GM12878 (cell line): Measurements from ENCODE around the gene STAT3. TPM values are rescaled to one million over a fixed set of nuclear protein-coding genes. Genes with fewer than 3 reads are reported as not detected.
A peak's percentile ranks its signal among the peaks of the same experiment; 100 is the strongest.

Source experiments
- ATAC-seq: fragments of 200-7000 bp; cut with Tn5 transposase; 3 replicates; pipeline ENCODE4 v1.9.1; 2020; ENCODE audit warnings: mild to moderate bottlenecking, moderate library complexity
- BruUV-seq: library from RNA; stranded (reverse); fragments of 400-500 nt; replicated peaks from 2 replicates; lab custom pipeline; 2021; lab: Mats Ljungman, UMichigan
- CTCF ChIA-PET: fragments of 300-600 bp; sonication (Branson Sonifier 250); formaldehyde crosslinking; extraction: SDS; loops from one replicate; lab custom pipeline; 2021; ENCODE audit warnings: inconsistent platforms; lab: Yijun Ruan, JAX
- POLR2A ChIA-PET: fragments of 350-600 bp; formaldehyde crosslinking; extraction: SDS; loops from one replicate; lab custom pipeline; 2021; ENCODE audit warnings: inconsistent platforms; lab: Charles Lee
- RAD21 ChIA-PET: fragments of 300-600 bp; sonication (Branson Sonifier 250); formaldehyde crosslinking; loops from one replicate; lab custom pipeline; 2023; ENCODE audit warnings: antibody characterized with exemption; ENCODE audit not compliant: unreplicated experiment; lab: Charles Lee
- SMC1A ChIA-PET: fragments of 300-600 bp; sonication (Branson Sonifier 250); formaldehyde crosslinking; loops from one replicate; lab custom pipeline; 2023; ENCODE audit not compliant: unreplicated experiment, uncharacterized antibody; lab: Charles Lee
- DNase-seq: peaks from one replicate; pipeline ENCODE4 v3.0.0-alpha.2; 2011; ENCODE audit warnings: low read depth, low spot score
- FAIRE-seq: peaks from 3 replicates; lab custom pipeline; 2011; peaks lifted over from hg19 to GRCh38; lab: Jason Lieb, UNC
- H2AFZ ChIP-seq: 2 replicates; pipeline ENCODE4 v1.6.0; 2011; ENCODE audit warnings: low read depth, low read length, control low read depth; ENCODE audit not compliant: control insufficient read depth
- H3K27ac ChIP-seq: 2 replicates; pipeline ENCODE4 v1.5.1; 2011; ENCODE audit warnings: control low read depth; ENCODE audit not compliant: control insufficient read depth, insufficient read depth
- H3K27me3 ChIP-seq, 2 experiments: replicated peaks in 1 of 2; 2 replicates each; pipeline versions ENCODE4 v1.6.0 to v1.6.1; 2011; ENCODE audit warnings: low read length in 1 of 2; ENCODE audit not compliant: control insufficient read depth in 2 of 2, insufficient read depth in 2 of 2
- H3K36me3 ChIP-seq, 2 experiments: 2 replicates each; pipeline ENCODE4 v1.5.1; 2011; ENCODE audit warnings: low read length in 1 of 2; ENCODE audit not compliant: control insufficient read depth in 2 of 2, insufficient read depth in 2 of 2
- H3K4me1 ChIP-seq: 2 replicates; pipeline ENCODE4 v1.6.1; 2011; ENCODE audit warnings: mild to moderate bottlenecking, low read length, moderate library complexity, mixed read lengths; ENCODE audit not compliant: control insufficient read depth, insufficient read depth
- H3K4me2 ChIP-seq: 2 replicates; pipeline ENCODE4 v1.6.0; 2011; ENCODE audit warnings: control low read depth; ENCODE audit not compliant: control insufficient read depth, insufficient read depth
- H3K4me3 ChIP-seq: fragments of 200-600 bp; sonication (generic); 2 replicates; pipeline ENCODE4 v1.5.1; 2016
- H3K79me2 ChIP-seq: 2 replicates; pipeline ENCODE4 v1.6.0; 2011; ENCODE audit warnings: low read length; ENCODE audit not compliant: control insufficient read depth, insufficient read depth
- H3K9ac ChIP-seq: 2 replicates; pipeline ENCODE4 v1.8.0; 2011; ENCODE audit warnings: low read length, control low read depth, mixed read lengths; ENCODE audit not compliant: control insufficient read depth, insufficient read depth
- H3K9me3 ChIP-seq: replicated peaks from 3 replicates; pipeline ENCODE4 v1.5.1; 2011; ENCODE audit warnings: mild to moderate bottlenecking, low read length; ENCODE audit not compliant: control insufficient read depth, insufficient read depth
- H4K20me1 ChIP-seq: 2 replicates; pipeline ENCODE4 v1.6.0; 2011; ENCODE audit not compliant: control insufficient read depth, insufficient read depth
- ATF7 ChIP-seq: fragments of 450-650 bp; IDR thresholded peaks from 2 replicates; pipeline ENCODE4 v1.6.1; 2016; ENCODE audit warnings: low read depth, mild to moderate bottlenecking
- BCLAF1 ChIP-seq: fragments of 450-650 bp; IDR thresholded peaks from 2 replicates; pipeline ENCODE4 v1.6.1; 2017; ENCODE audit warnings: antibody characterized with exemption, mild to moderate bottlenecking, moderate library complexity
- BMI1 ChIP-seq: fragments of 450-650 bp; IDR thresholded peaks from 2 replicates; pipeline ENCODE4 v1.6.1; 2016; ENCODE audit warnings: mild to moderate bottlenecking, moderate library complexity, borderline replicate concordance
- E2F4 ChIP-seq: IDR thresholded peaks from 2 replicates; pipeline ENCODE4 v1.6.1; 2012; ENCODE audit warnings: low read depth, low read length, improper control_type of control experiment
- E4F1 ChIP-seq: fragments of 450-650 bp; IDR thresholded peaks from 2 replicates; pipeline ENCODE4 v1.6.1; 2018; ENCODE audit warnings: borderline replicate concordance, mild to moderate bottlenecking; ENCODE audit not compliant: partially characterized antibody
- EP300 ChIP-seq, 2 experiments: fragments of 150-350 bp in 1 of 2; IDR thresholded peaks; 2 replicates each; pipeline ENCODE4 v1.6.1; 2011 to 2012; ENCODE audit warnings: low read depth in 2 of 2, low read length in 2 of 2, borderline replicate concordance in 1 of 2, improper control_type of control experiment in 1 of 2, inconsistent platforms in 1 of 2; ENCODE audit not compliant: control insufficient read depth in 1 of 2
- FOS ChIP-seq: IDR thresholded peaks from 3 replicates; pipeline ENCODE4 v1.6.1; 2011; ENCODE audit warnings: borderline replicate concordance; ENCODE audit not compliant: insufficient read length; ENCODE audit errors: extremely low read depth
- IRF5 ChIP-seq: fragments of 450-650 bp; IDR thresholded peaks from 2 replicates; pipeline ENCODE4 v1.6.1; 2017; ENCODE audit warnings: borderline replicate concordance
- NR2C1 ChIP-seq: fragments of 450-650 bp; IDR thresholded peaks from 2 replicates; pipeline ENCODE4 v1.6.1; 2017; ENCODE audit warnings: antibody characterized with exemption, mild to moderate bottlenecking, moderate library complexity
- NR2F1 ChIP-seq: fragments of 450-650 bp; conservative IDR thresholded peaks from 2 replicates; pipeline ENCODE4 v1.6.1; 2017; ENCODE audit warnings: mild to moderate bottlenecking
- POU2F2 ChIP-seq: IDR thresholded peaks from 3 replicates; pipeline ENCODE4 v1.6.1; 2011; ENCODE audit warnings: low read depth, mild to moderate bottlenecking, low read length, borderline replicate concordance
- RELA ChIP-seq: fragments of 450-650 bp; IDR thresholded peaks from 2 replicates; pipeline ENCODE4 v1.8.0; 2014; ENCODE audit warnings: borderline replicate concordance; ENCODE audit not compliant: partially characterized antibody
- TCF12 ChIP-seq: IDR thresholded peaks from 2 replicates; pipeline ENCODE4 v1.6.1; 2011; ENCODE audit warnings: low read depth, mild to moderate bottlenecking, low read length
- TCF7 ChIP-seq: IDR thresholded peaks from 2 replicates; pipeline ENCODE4 v1.6.1; 2014; ENCODE audit warnings: antibody characterized with exemption, borderline replicate concordance
- WGBS: methylation state at CpG from one replicate; pipeline ENCODE4 v1.1.6; 2016; ENCODE audit warnings: low lambda C conversion rate; ENCODE audit not compliant: insufficient replicate concordance, insufficient coverage; ENCODE audit errors: missing lambda C conversion rate; 5-methylcytosine and 5-hydroxymethylcytosine counted together
- in situ Hi-C: fragments of 300-500 bp; cut with MboI; formaldehyde crosslinking; loops from 9 replicates; pipeline ENCODE4 v1.14.3; 2018; ENCODE audit warnings: mixed read lengths
- intact Hi-C: fragments of 100-400 bp; cut with micrococcal nuclease; formaldehyde crosslinking; loops from one replicate; pipeline ENCODE4 v1.14.2; 2022; ENCODE audit not compliant: unreplicated experiment
- polyA plus RNA-seq, 11 experiments: library from polyadenylated mRNA; depleted of rRNA in 4 of 11; unstranded in 6 of 11; stranded (reverse) in 5 of 11; fragments of >200 nt; fragmentation: Nextera tagmentation in 4 of 11; fragmentation: Illumina TruSeq in 1 of 11; extraction: Ambion mirVana in 4 of 11; extraction: Trizol in 1 of 11; gene quantifications; 1 replicate in 1 of 11; 2 replicates in 10 of 11; pipeline versions ENCODE4 v1.2.1 to v1.2.3, GENCODE V29; 2011 to 2016; ENCODE audit warnings: inconsistent platforms in 2 of 11, missing spikeins in 2 of 11, low read depth in 1 of 11
- total RNA-seq, 4 experiments: library from RNA; depleted of rRNA in 3 of 4; stranded (reverse); fragments of >200 nt in 3 of 4; fragmentation: Illumina TruSeq in 1 of 4; extraction: Trizol in 1 of 4; gene quantifications; 2 replicates each; pipeline versions ENCODE4 v1.2.1 to v1.2.3, GENCODE V29; 2013 to 2021

The STAT3 gene
- total and polyA plus RNA-seq, 10 of the 15 experiments (the other 5 are each of a cell fraction or from before 2014, with no cell fraction given): 18.4 to 96.4 (median 60.9) TPM

GRCh38 chr17:42338427-42338985, 49.7 kb downstream of the STAT3 start:
- POLR2A ChIA-PET: interaction anchor here (0.6 to 1.0 kb wide), 3 partner anchors 10 to 116 kb away, joined by 3 to 5 read pairs (median 3); no protein-coding TSS in a partner anchor
- Histone ChIP-seq H3K36me3 (peaks cover 12 to 31% of the 10 kb centered on the region in 2 experiments), H3K4me3 (no peak overlapping the region), H4K20me1 (no peaks in the 10 kb centered on the region), H3K4me2 (0 out of 2 replicates have a peak overlapping the region, but pooled peaks have one; percentile 0), H3K9ac (no peak overlapping the region), H3K79me2 (peaks cover 12% of the 10 kb centered on the region), H3K27me3 (no peaks in the 10 kb centered on the region), H3K4me1 (peaks cover 64% of the 10 kb centered on the region), H3K9me3 (no peaks in the 10 kb centered on the region), H2AFZ (no peak overlapping the region), H3K27ac (no peak overlapping the region)
- RAD21 ChIA-PET: no interaction called here
- no peak for DNase-seq
- ATAC-seq: no peak
- WGBS: 94% methylated on average over 4 of the region's 4 CpGs
- in situ Hi-C loops (no loop called here), intact Hi-C loops (loop anchor here (5.0 kb wide), 1 partner anchor 49 kb away; the partner anchor contains the start of gene STAT3)
- no TSS peak for BruUV-seq
- no peak for FAIRE-seq
- CTCF ChIA-PET: interaction anchor here (3.0 to 6.3 kb wide), 2 partner anchors 50 to 66 kb away, joined by 14 to 48 read pairs; partner anchors contain the start of gene STAT3
- TF ChIP-seq POU2F2 (no peak), E2F4 (no peak), RELA (no peak), E4F1 (no peak), TCF7 (no peak), NR2C1 (no peak), BMI1 (no peak), NR2F1 (no peak), ATF7 (no peak), FOS (no peak), TCF12 (no peak), BCLAF1 (no peak), EP300 (IDR thresholded peaks at IDR 0.05; ENCODE audit: borderline replicate concordance in 1 of 2, control insufficient read depth in 1 of 2, low read depth in 2 of 2, low read length in 2 of 2) (no peak), IRF5 (no peak)
- TF ChIP-seq, all 136 proteins: peak for 0
- SMC1A ChIA-PET: interaction anchor here (4.8 kb wide), 1 partner anchor 50 kb away, joined by 32 read pairs; the partner anchor contains the start of gene STAT3
